GM12878 (cell line): ENCODE data around the gene PLPP3. TPM values are rescaled to one million over a fixed set of nuclear protein-coding genes. Genes with fewer than 3 reads are reported as not detected.

Experiments
- ATF7 ChIP-seq: fragments of 450-650 bp; IDR thresholded peaks from 2 replicates; pipeline ENCODE4 v1.6.1; 2016; ENCODE audit warnings: low read depth, mild to moderate bottlenecking
- ETV6 ChIP-seq, 2 experiments: fragments of 450-650 bp in 1 of 2; IDR thresholded peaks in 1 of 2; conservative IDR thresholded peaks in 1 of 2; 2 replicates each; pipeline ENCODE4 v1.6.1; 2014; ENCODE audit warnings: antibody characterized with exemption in 1 of 2, borderline replicate concordance in 1 of 2, low read depth in 1 of 2, mild to moderate bottlenecking in 1 of 2, moderate library complexity in 1 of 2
- GATAD2B ChIP-seq: fragments of 450-650 bp; conservative IDR thresholded peaks from 2 replicates; pipeline ENCODE4 v1.6.1; 2017; ENCODE audit warnings: low read depth, mild to moderate bottlenecking, moderate library complexity
- HDAC6 ChIP-seq: fragments of 200-600 bp; sonication (generic); IDR thresholded peaks from one replicate; pipeline ENCODE4 v1.8.0; 2017; ENCODE audit warnings: antibody characterized with exemption; ENCODE audit not compliant: unreplicated experiment
- IKZF1 ChIP-seq: fragments of 450-650 bp; conservative IDR thresholded peaks from 2 replicates; pipeline ENCODE4 v1.6.1; 2017; ENCODE audit warnings: antibody characterized with exemption, mild to moderate bottlenecking
- IRF5 ChIP-seq: fragments of 450-650 bp; IDR thresholded peaks from 2 replicates; pipeline ENCODE4 v1.6.1; 2017; ENCODE audit warnings: borderline replicate concordance
- PBX3 ChIP-seq: IDR thresholded peaks from 2 replicates; pipeline ENCODE4 v1.6.1; 2011; ENCODE audit warnings: mild to moderate bottlenecking, low read depth, low read length, moderate library complexity; ENCODE audit not compliant: insufficient replicate concordance
- RBBP5 ChIP-seq: fragments of 200-600 bp; sonication (generic); conservative IDR thresholded peaks from 2 replicates; pipeline ENCODE4 v1.6.1; 2016
- polyA plus RNA-seq, 11 experiments: library from polyadenylated mRNA; depleted of rRNA in 4 of 11; unstranded in 6 of 11; stranded (reverse) in 5 of 11; fragments of >200 nt; fragmentation: Nextera tagmentation in 4 of 11; fragmentation: Illumina TruSeq in 1 of 11; extraction: Ambion mirVana in 4 of 11; extraction: Trizol in 1 of 11; gene quantifications; 1 replicate in 1 of 11; 2 replicates in 10 of 11; pipeline versions ENCODE4 v1.2.1 to v1.2.3, GENCODE V29; 2011 to 2016; ENCODE audit warnings: inconsistent platforms in 2 of 11, missing spikeins in 2 of 11, low read depth in 1 of 11
- total RNA-seq, 4 experiments: library from RNA; depleted of rRNA in 3 of 4; stranded (reverse); fragments of >200 nt in 3 of 4; fragmentation: Illumina TruSeq in 1 of 4; extraction: Trizol in 1 of 4; gene quantifications; 2 replicates each; pipeline versions ENCODE4 v1.2.1 to v1.2.3, GENCODE V29; 2013 to 2021
- TF ChIP-seq, protein P1 (sequence below): fragments of 450-650 bp; IDR thresholded peaks from 2 replicates; pipeline ENCODE4 v1.6.1; 2017; ENCODE audit warnings: mild to moderate bottlenecking, low read depth, inconsistent platforms; ENCODE audit not compliant: poor library complexity, severe bottlenecking

PLPP3 gene
- total and polyA plus RNA-seq, 10 of the 15 experiments (the other 5 are each of a cell fraction or from before 2014, with no cell fraction given), result 6.4 to 26.8 (median 9.5) TPM

DNA sequence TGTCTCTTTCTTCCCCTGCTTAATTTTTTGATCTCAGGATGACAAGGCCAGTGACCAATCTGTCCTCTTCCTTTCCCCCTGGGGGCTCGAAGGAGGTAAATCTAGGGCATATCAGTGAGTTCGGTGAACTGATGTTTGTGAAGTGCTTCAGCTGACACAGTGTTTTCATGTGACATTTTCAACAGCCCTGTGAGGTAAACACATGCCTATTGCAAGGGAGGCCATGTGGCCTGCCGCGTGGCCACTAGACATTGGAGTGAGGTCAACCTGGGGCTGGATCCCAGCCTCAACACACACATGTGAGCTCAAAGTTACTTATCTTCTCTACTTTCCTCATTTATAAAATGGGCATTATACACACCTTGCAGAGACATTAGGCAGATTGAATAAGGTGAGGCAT, 126.3 kb downstream of the PLPP3 start (continued):
- TF ChIP-seq IRF5, result no peak
- TF ChIP-seq HDAC6, result no peak
- TF ChIP-seq ATF7, result no peak
- TF ChIP-seq ETV6 (conservative IDR thresholded peaks at IDR 0.05 in 1 of 2, IDR thresholded peaks at IDR 0.05 in 1 of 2; ENCODE audit: borderline replicate concordance in 1 of 2, low read depth in 1 of 2), result no peak
- no peak for TF ChIP-seq GATAD2B
- TF ChIP-seq, protein P1, sequence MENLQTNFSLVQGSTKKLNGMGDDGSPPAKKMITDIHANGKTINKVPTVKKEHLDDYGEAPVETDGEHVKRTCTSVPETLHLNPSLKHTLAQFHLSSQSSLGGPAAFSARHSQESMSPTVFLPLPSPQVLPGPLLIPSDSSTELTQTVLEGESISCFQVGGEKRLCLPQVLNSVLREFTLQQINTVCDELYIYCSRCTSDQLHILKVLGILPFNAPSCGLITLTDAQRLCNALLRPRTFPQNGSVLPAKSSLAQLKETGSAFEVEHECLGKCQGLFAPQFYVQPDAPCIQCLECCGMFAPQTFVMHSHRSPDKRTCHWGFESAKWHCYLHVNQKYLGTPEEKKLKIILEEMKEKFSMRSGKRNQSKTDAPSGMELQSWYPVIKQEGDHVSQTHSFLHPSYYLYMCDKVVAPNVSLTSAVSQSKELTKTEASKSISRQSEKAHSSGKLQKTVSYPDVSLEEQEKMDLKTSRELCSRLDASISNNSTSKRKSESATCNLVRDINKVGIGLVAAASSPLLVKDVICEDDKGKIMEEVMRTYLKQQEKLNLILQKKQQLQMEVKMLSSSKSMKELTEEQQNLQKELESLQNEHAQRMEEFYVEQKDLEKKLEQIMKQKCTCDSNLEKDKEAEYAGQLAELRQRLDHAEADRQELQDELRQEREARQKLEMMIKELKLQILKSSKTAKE, result no peak
- TF ChIP-seq RBBP5, result no peak
- no peak for TF ChIP-seq PBX3
- no peak for TF ChIP-seq IKZF1
